ENCODE results near the gene CCDC57.
A peak's percentile ranks its signal among the peaks of the same experiment; 100 is the strongest.
"Not testable (repeated sequence)": the region's sequence is repeated elsewhere in the genome, so short reads cannot be mapped to it uniquely, and the experiment has no call there.

The CCDC57 gene

GRCh38 chr17:82149401-82150099, 63.1 kb downstream of the CCDC57 start:
- DNase-seq, result no peak

GRCh38 chr17:82148997-82149396, 63.6 kb downstream of the CCDC57 start:
- no peak for DNase-seq

- no peak for DNase-seq
Observed at GRCh38 chr17:82148011-82148410, 64.6 kb downstream of the CCDC57 start.

GRCh38 chr17:82146663-82147654, 65.7 kb downstream of the CCDC57 start:
- DNase-seq, result no peak

- DNase-seq, result no peak
Observed at GRCh38 chr17:82145550-82146155, 67.0 kb downstream of the CCDC57 start.

- DNase-seq, result no peak
Observed at GRCh38 chr17:82143333-82143732, 69.3 kb downstream of the CCDC57 start.

- not testable (repeated sequence) for DNase-seq
Observed at GRCh38 chr17:82139961-82140360, 72.7 kb downstream of the CCDC57 start.

GRCh38 chr17:82138511-82138992, 74.1 kb downstream of the CCDC57 start:
- no peak for DNase-seq

- no peak for DNase-seq
Observed at GRCh38 chr17:82134101-82134500, 78.5 kb downstream of the CCDC57 start.

GRCh38 chr17:82133166-82133953, 79.3 kb downstream of the CCDC57 start:
- not testable (repeated sequence) for DNase-seq

- DNase-seq, result no peak
Observed at GRCh38 chr17:82129095-82129494, 83.5 kb downstream of the CCDC57 start.

GRCh38 chr17:82128287-82128686, 84.4 kb downstream of the CCDC57 start:
- no peak for DNase-seq

- DNase-seq, result no peak
Observed at GRCh38 chr17:82127704-82128103, 84.9 kb downstream of the CCDC57 start.

- no peak for DNase-seq
Observed at GRCh38 chr17:82127315-82127595, 85.4 kb downstream of the CCDC57 start.

GRCh38 chr17:82126556-82127314, 85.9 kb downstream of the CCDC57 start:
- peak; percentile 91 for DNase-seq

GRCh38 chr17:82124101-82124500, 88.5 kb downstream of the CCDC57 start:
- DNase-seq, result no peak

- DNase-seq, result no peak
Observed at GRCh38 chr17:82121660-82122629, 90.7 kb downstream of the CCDC57 start.

- DNase-seq, result no peak
Observed at GRCh38 chr17:82121246-82121645, 91.4 kb downstream of the CCDC57 start.

- DNase-seq, result no peak
Observed at GRCh38 chr17:82120148-82120547, 92.5 kb downstream of the CCDC57 start.

- no peak for DNase-seq
Observed at GRCh38 chr17:82118815-82119380, 93.7 kb downstream of the CCDC57 start.
